HepG2 (cell line): ENCODE data around the gene FCER1G. TPM values are rescaled to one million over a fixed set of nuclear protein-coding genes. Genes with fewer than 3 reads are reported as not detected.

Experiments
- ATAC-seq: fragments of 200-7000 bp; cut with Tn5 transposase; 3 replicates; pipeline ENCODE4 v1.9.1; 2020; ENCODE audit warnings: mild to moderate bottlenecking, moderate library complexity
- BruUV-seq: library from RNA; stranded (reverse); fragments of 400-500 nt; replicated peaks from 2 replicates; lab custom pipeline; 2021; lab: Mats Ljungman, UMichigan
- CTCF ChIA-PET: fragments of 300-600 bp; formaldehyde crosslinking; extraction: SDS; loops from one replicate; lab custom pipeline; 2021; ENCODE audit warnings: low total read pairs, inconsistent platforms, low intra/inter-chr PET ratio; lab: Yijun Ruan, JAX
- POLR2A ChIA-PET: fragments of 350-600 bp; sonication (Branson Sonifier 250); formaldehyde crosslinking; loops from one replicate; lab custom pipeline; 2020; ENCODE audit warnings: antibody characterized with exemption, inconsistent platforms; lab: Yijun Ruan, JAX
- DNase-seq: peaks from one replicate; pipeline ENCODE4 v3.0.0-alpha.2; 2015; ENCODE audit warnings: low spot score
- FAIRE-seq: peaks from 3 replicates; lab custom pipeline; 2011; peaks lifted over from hg19 to GRCh38; lab: Jason Lieb, UNC
- H2AFZ ChIP-seq: one replicate; pipeline ENCODE4 v1.6.1; 2011; ENCODE audit warnings: low read length, inconsistent platforms
- H3K27ac ChIP-seq: fragments of 300-600 bp; 3 replicates; pipeline ENCODE4 v1.8.0; 2011; ENCODE audit warnings: mixed run types, mild to moderate bottlenecking, mixed read lengths, low read length, inconsistent platforms; ENCODE audit not compliant: insufficient read depth; ENCODE audit errors: extremely low read length
- H3K27me3 ChIP-seq, 2 experiments: fragments of 200-600 bp in 1 of 2; 2 replicates in 1 of 2; 3 replicates in 1 of 2; pipeline versions ENCODE4 v1.6.0 to v1.8.0; 2011; ENCODE audit warnings: low read length in 2 of 2, mild to moderate bottlenecking in 2 of 2, moderate library complexity in 2 of 2, inconsistent platforms in 1 of 2; ENCODE audit not compliant: insufficient read depth in 2 of 2, control insufficient read depth in 1 of 2
- H3K36me3 ChIP-seq, 2 experiments: fragments of 200-600 bp in 1 of 2; replicated peaks in 1 of 2; 2 replicates in 1 of 2; 3 replicates in 1 of 2; pipeline versions ENCODE4 v1.5.1 to v1.8.0; 2011; ENCODE audit warnings: low read length in 2 of 2, inconsistent platforms in 1 of 2; ENCODE audit not compliant: insufficient read depth in 2 of 2, control insufficient read depth in 1 of 2
- H3K4me1 ChIP-seq: 2 replicates; pipeline ENCODE4 v1.5.1; 2012; ENCODE audit warnings: low read length, inconsistent platforms; ENCODE audit not compliant: insufficient read depth
- H3K4me2 ChIP-seq: 2 replicates; pipeline ENCODE4 v1.6.0; 2011; ENCODE audit warnings: low read depth, low read length, inconsistent platforms
- H3K4me3 ChIP-seq, 3 experiments: fragments of 200-600 bp in 1 of 3; sonication (generic), shearing (Covaris generic) in 1 of 3; replicated peaks in 1 of 3; 2 replicates each; pipeline ENCODE4 v1.5.1; 2011 to 2016; ENCODE audit warnings: low read length in 3 of 3, inconsistent platforms in 2 of 3, low read depth in 2 of 3, mild to moderate bottlenecking in 2 of 3, control low read depth in 1 of 3, mixed read lengths in 1 of 3; ENCODE audit not compliant: insufficient read depth in 1 of 3
- H3K79me2 ChIP-seq: one replicate; pipeline ENCODE4 v1.6.1; 2011; ENCODE audit warnings: low read length, inconsistent platforms; ENCODE audit not compliant: insufficient read depth
- H3K9ac ChIP-seq: 2 replicates; pipeline ENCODE4 v1.6.0; 2011; ENCODE audit warnings: mild to moderate bottlenecking, low read depth, low read length, inconsistent platforms; ENCODE audit not compliant: insufficient read depth
- H3K9me3 ChIP-seq: 2 replicates; pipeline ENCODE4 v1.5.1; 2012; ENCODE audit warnings: mild to moderate bottlenecking, low read length
- H4K20me1 ChIP-seq: 2 replicates; pipeline ENCODE4 v1.6.0; 2011; ENCODE audit warnings: inconsistent platforms, mild to moderate bottlenecking, low read length, moderate library complexity; ENCODE audit not compliant: insufficient read depth
- CAMTA2 ChIP-seq: sonication (generic); formaldehyde crosslinking; IDR thresholded peaks from 2 replicates; pipeline ENCODE4 v1.4.0; 2020; ENCODE audit warnings: mild to moderate bottlenecking, missing genetic modification reagents, borderline replicate concordance
- GLMP ChIP-seq: sonication (generic); formaldehyde crosslinking; IDR thresholded peaks from 2 replicates; pipeline ENCODE4 v1.9.0; 2021; ENCODE audit warnings: missing genetic modification reagents, mild to moderate bottlenecking, borderline replicate concordance
- MED13 ChIP-seq: sonication (generic); formaldehyde crosslinking; IDR thresholded peaks from 2 replicates; pipeline ENCODE4 v1.5.0; 2020; ENCODE audit warnings: missing genetic modification reagents
- PCBP2 ChIP-seq: fragments of 200-400 bp; formaldehyde crosslinking; optimal IDR thresholded peaks from 2 replicates; pipeline ENCODE3; 2018; ENCODE audit warnings: low read length, low read depth; ENCODE audit not compliant: poor library complexity, severe bottlenecking
- SALL2 ChIP-seq: sonication (generic); formaldehyde crosslinking; IDR thresholded peaks from 2 replicates; pipeline ENCODE4 v1.8.1; 2023; ENCODE audit warnings: mild to moderate bottlenecking, missing genetic modification reagents, inconsistent platforms
- SIX4 ChIP-seq: sonication (generic); formaldehyde crosslinking; IDR thresholded peaks from 2 replicates; pipeline ENCODE4 v1.4.0; 2020; ENCODE audit warnings: missing genetic modification reagents
- WGBS: methylation state at CpG from one replicate; pipeline ENCODE4 v1.1.6; 2017; ENCODE audit warnings: low lambda C conversion rate; 5-methylcytosine and 5-hydroxymethylcytosine counted together
- in situ Hi-C: cut with HindIII; loops from 2 replicates; pipeline ENCODE4 v1.10.0; 2017; ENCODE audit warnings: low pct_unique_long_range_greater_than_20kb; ENCODE audit not compliant: extremely low pct_ligation_motif_present
- intact Hi-C: fragments of 100-400 bp; cut with micrococcal nuclease; formaldehyde crosslinking; loops from one replicate; pipeline ENCODE4 v1.10.0; 2022; ENCODE audit not compliant: unreplicated experiment
- polyA plus RNA-seq, 8 experiments: library from polyadenylated mRNA; depleted of rRNA in 3 of 8; stranded (reverse) in 7 of 8; unstranded in 1 of 8; fragments of >200 nt; fragmentation: Illumina TruSeq in 4 of 8; extraction: Trizol in 4 of 8; gene quantifications; 2 replicates each; pipeline versions ENCODE4 v1.2.1 to v1.2.3, GENCODE V29; 2011 to 2016; ENCODE audit warnings: low read depth in 4 of 8, missing spikeins in 1 of 8, mixed read lengths in 1 of 8; ENCODE audit not compliant: insufficient read depth in 1 of 8
- total RNA-seq, 5 experiments: library from RNA; depleted of rRNA; stranded (reverse); fragments of >200 nt; fragmentation: Illumina TruSeq; extraction: Trizol; gene quantifications; 2 replicates each; pipeline ENCODE4 v1.2.3, GENCODE V29; 2016; ENCODE audit warnings: low read depth in 1 of 5
- TF ChIP-seq, protein P1 (sequence below): sonication (generic); formaldehyde crosslinking; IDR thresholded peaks from 2 replicates; pipeline ENCODE4 v1.5.0; 2020; ENCODE audit warnings: missing genetic modification reagents

Gene FCER1G
- total and polyA plus RNA-seq, 2 of the 13 experiments (the other 11 are each of a cell fraction or from before 2014, with no cell fraction given): 1.3 to 6.4 TPM

DNA sequence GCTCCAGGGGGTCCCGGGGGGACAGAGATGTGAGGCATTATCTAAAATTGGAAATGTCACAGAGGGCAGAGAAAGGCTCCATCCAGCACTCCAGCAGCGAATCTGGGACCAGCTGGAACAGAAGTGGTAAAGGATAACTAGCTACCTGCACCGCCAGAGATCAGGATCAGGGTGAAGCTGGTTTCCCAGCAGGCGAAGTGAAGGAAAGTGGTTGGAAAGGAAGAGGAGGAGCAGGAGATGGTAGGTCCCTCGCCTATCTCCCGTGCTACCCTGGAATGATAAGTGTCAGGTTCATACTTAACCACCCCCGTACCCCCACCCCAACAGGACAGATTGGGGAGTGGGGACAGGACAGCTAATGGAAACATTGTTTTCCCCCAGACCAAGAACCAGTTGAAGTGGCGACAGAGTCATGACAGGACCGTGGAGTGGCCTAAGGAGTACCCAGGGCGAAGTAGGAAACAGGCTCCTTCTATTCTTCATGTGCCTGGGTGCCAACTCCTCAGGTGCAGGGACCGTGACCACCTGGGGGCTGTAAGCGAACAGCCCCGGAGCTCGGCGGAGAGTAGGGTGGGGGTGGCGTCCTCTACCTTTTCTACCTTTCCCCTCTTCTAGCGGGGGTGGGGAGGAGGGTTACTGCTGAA lies 38.5 kb upstream of the FCER1G start:
- Histone ChIP-seq H3K9me3 (no peaks in the 10 kb centered on the region), H3K27ac (peak overlapping the region; percentile 79), H3K9ac (peak overlapping the region; percentile 84), H3K4me3 (peak overlapping the region; percentile 83 to 92 (median 83)), H2AFZ (no peak overlapping the region), H3K4me2 (peak overlapping the region; percentile 96), H4K20me1 (no peaks in the 10 kb centered on the region), H3K4me1 (peaks cover 19% of the 10 kb centered on the region), H3K36me3 (peaks cover 4 to 30% of the 10 kb centered on the region in 2 experiments), H3K79me2 (peaks cover 10% of the 10 kb centered on the region), H3K27me3 (no peaks in the 10 kb centered on the region; a peak in 1 of 5 replicates)
- 23% methylated on average over 16 of the region's 17 CpGs for WGBS
- intact Hi-C loops: no loop called here
- BruUV-seq: no TSS peak
- in situ Hi-C loops: no loop called here
- CTCF ChIA-PET: interaction anchor here (1.5 kb wide), 1 partner anchor 10 kb away, joined by 4 read pairs; the partner anchor contains the start of gene PPOX
- 0 out of 2 replicates have a peak, but pooled peaks have one; percentile 1 for TF ChIP-seq MED13
- TF ChIP-seq GLMP (CRISPR knock-in tag): 0 out of 2 replicates have a peak, but pooled peaks have one; percentile 9
- TF ChIP-seq SIX4: no peak
- TF ChIP-seq PCBP2: no peak
- TF ChIP-seq, protein P1, sequence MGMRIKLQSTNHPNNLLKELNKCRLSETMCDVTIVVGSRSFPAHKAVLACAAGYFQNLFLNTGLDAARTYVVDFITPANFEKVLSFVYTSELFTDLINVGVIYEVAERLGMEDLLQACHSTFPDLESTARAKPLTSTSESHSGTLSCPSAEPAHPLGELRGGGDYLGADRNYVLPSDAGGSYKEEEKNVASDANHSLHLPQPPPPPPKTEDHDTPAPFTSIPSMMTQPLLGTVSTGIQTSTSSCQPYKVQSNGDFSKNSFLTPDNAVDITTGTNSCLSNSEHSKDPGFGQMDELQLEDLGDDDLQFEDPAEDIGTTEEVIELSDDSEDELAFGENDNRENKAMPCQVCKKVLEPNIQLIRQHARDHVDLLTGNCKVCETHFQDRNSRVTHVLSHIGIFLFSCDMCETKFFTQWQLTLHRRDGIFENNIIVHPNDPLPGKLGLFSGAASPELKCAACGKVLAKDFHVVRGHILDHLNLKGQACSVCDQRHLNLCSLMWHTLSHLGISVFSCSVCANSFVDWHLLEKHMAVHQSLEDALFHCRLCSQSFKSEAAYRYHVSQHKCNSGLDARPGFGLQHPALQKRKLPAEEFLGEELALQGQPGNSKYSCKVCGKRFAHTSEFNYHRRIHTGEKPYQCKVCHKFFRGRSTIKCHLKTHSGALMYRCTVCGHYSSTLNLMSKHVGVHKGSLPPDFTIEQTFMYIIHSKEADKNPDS (CRISPR knock-in tag): no peak
- TF ChIP-seq CAMTA2 (CRISPR knock-in tag): no peak
- TF ChIP-seq SALL2 (CRISPR knock-in tag): no peak
- peak; percentile 9; the same call in 2 of the 3 replicates for ATAC-seq
- no peak for DNase-seq
- POLR2A ChIA-PET: interaction anchor here (0.8 to 2.1 kb wide), 10 partner anchors 9 to 138 kb away, joined by 3 to 27 read pairs (median 4); partner anchors contain the start of genes ADAMTS4, APOA2, NDUFS2 and NIT1
- no peak for FAIRE-seq
